Measurements from ENCODE around the gene CBX5. TPM values are rescaled to one million over a fixed set of nuclear protein-coding genes. Genes with fewer than 3 reads are reported as not detected.

The CBX5 gene
- total RNA-seq, 4 donors from 2014 or later, result 56.2 to 97.4 (median 87.1) TPM

DNA sequence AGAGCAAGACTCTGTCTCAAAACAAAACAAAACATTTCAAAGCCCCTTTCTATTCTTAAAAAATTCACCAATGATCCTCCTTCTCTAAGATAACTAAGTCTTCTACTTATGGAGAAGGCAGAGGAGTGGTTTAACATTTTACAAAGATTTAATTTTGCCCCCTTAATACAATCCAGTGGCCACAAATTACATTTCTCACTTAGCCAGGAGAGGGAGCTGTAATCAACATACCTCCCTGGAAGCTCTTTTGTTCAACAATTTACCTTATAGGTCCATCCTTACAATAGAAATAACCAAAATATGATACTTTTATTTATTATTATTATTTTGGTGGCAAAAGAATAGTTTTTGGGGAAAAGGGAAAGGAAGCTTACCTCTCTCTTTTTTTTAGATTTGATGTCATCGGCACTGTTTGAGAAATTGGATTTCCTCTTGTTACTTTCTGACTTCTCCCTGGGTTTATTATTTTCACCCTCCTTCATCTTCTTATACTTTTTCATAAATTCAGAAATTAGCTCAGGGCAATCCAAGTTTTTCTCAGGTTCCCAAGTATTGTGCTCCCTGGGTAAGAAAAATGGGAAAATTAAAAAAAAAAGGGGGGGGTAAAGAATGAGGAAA lies 28.1 kb downstream of the CBX5 start:
- no peak for DNase-seq
- H3K36me3 ChIP-seq, result no peaks in the 10 kb centered on the region
- peaks cover 2 to 4% of the 10 kb centered on the region in 2 donors for H3K4me1 ChIP-seq
- H3K27me3 ChIP-seq, result no peaks in the 10 kb centered on the region
- 95% methylated on average over 1 of the region's 1 CpG for WGBS, 2 donors
- TF ChIP-seq CTCF (IDR thresholded peaks at IDR 0.05) (peak; percentile 27 to 80 (median 53)), POLR2A (IDR thresholded peaks at IDR 0.05) (no peak)
- no peak overlapping the region for H3K4me3 ChIP-seq (replicated peaks in 1 of 3)
- H3K27ac ChIP-seq, result no peak overlapping the region
- H3K9me3 ChIP-seq, result no peaks in the 10 kb centered on the region
- intact Hi-C loops (cut with DNase I), result loop anchor here (10.0 kb wide), 1 partner anchor 113 kb away; the partner anchor contains the start of gene GPR84

DNA sequence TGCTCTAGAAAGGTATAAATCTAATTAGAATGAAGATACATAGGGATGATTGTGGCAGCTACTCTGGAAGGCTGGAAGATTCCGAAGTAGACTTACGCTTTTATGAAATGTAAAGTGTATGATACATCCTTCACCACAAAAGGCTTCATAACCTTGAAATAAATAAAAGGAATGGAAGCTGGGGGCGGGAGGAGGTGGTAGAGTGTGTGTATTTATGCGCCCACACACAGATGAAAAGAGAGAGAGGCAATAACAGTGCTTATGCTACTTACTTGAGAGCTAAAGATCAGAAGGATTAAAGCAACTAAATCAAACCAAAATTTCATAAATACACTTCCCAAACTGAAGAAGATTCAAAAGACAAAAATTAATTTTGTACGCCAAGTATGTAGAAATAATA lies 30.4 kb downstream of the CBX5 start:
- Histone ChIP-seq H3K27me3 (no peaks in the 10 kb centered on the region), H3K4me1 (no peaks in the 10 kb centered on the region), H3K9me3 (no peaks in the 10 kb centered on the region), H3K4me3 (replicated peaks in 1 of 3) (no peak overlapping the region), H3K36me3 (peaks cover 15 to 18% of the 10 kb centered on the region in 2 donors), H3K27ac (no peak overlapping the region)
- WGBS, 2 donors, result 97% methylated on average over 5 of the region's 5 CpGs
- DNase-seq, result no peak
- intact Hi-C loops (cut with DNase I), result no loop called here
- no peak for TF ChIP-seq CTCF (IDR thresholded peaks at IDR 0.05)
- TF ChIP-seq POLR2A (IDR thresholded peaks at IDR 0.05), result no peak

GRCh38 chr12:54246011-54246641 lies 33.8 kb downstream of the CBX5 start:
- peaks cover 22 to 41% of the 10 kb centered on the region in 2 donors for H3K36me3 ChIP-seq

DNA sequence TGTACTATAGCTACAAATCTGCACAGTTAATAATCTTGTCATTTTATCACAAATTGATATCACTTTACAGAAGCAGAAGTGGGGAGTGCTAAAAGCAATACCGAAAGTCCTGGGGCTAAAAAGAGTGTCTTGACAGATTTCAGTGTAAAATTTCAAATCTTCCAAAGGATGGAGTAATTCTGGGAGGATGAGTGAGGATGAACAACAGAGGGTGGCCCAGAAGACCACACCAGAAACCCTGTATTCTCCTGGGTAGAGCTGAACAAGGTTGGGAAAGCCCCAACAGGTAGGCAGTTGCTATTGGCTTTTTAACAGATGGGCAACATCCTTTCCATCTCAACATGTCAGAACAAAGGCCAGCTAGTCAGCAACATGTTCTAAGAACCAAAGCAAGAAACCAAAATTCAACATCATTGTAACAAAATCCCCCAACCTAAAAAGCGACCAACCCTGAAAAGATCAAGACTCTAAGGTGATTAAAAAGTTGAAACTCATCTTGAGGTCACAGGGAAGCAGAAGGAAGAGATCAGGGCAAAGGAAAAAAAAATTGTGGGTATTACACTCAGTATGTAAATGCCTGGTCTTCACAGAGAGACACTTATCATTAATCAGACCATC lies 38.8 kb downstream of the CBX5 start:
- TF ChIP-seq POLR2A (IDR thresholded peaks at IDR 0.05) (no peak), CTCF (IDR thresholded peaks at IDR 0.05) (no peak)
- no peak for DNase-seq
- Histone ChIP-seq H3K9me3 (no peaks in the 10 kb centered on the region), H3K27me3 (no peaks in the 10 kb centered on the region), H3K4me3 (replicated peaks in 1 of 3) (no peak overlapping the region), H3K4me1 (no peaks in the 10 kb centered on the region), H3K36me3 (peaks cover 24 to 40% of the 10 kb centered on the region in 2 donors), H3K27ac (no peak overlapping the region)
- 92 to 97% methylated on average over 2 of the region's 2 CpGs for WGBS, 2 donors
- intact Hi-C loops (cut with DNase I), result no loop called here

More at GRCh38 chr12:54246011-54246641, 33.8 kb downstream of the CBX5 start:
- no peak for DNase-seq
- TF ChIP-seq POLR2A (IDR thresholded peaks at IDR 0.05) (no peak), CTCF (IDR thresholded peaks at IDR 0.05) (no peak)
- Histone ChIP-seq H3K27me3 (no peaks in the 10 kb centered on the region), H3K4me1 (no peaks in the 10 kb centered on the region), H3K27ac (no peak overlapping the region), H3K9me3 (no peaks in the 10 kb centered on the region), H3K4me3 (replicated peaks in 1 of 3) (no peak overlapping the region)
- 93 to 96% methylated on average over 6 of the region's 6 CpGs for WGBS, 2 donors
- intact Hi-C loops (cut with DNase I), result no loop called here

- no peak overlapping the region for H3K27ac ChIP-seq
- intact Hi-C loops (cut with DNase I), result no loop called here
- peaks cover 14 to 31% of the 10 kb centered on the region in 2 donors for H3K36me3 ChIP-seq
- WGBS, 2 donors, result 80 to 83% methylated on average over 2 of the region's 2 CpGs
- H3K27me3 ChIP-seq, result no peaks in the 10 kb centered on the region
- no peaks in the 10 kb centered on the region for H3K9me3 ChIP-seq
- no peak for TF ChIP-seq CTCF (IDR thresholded peaks at IDR 0.05)
- TF ChIP-seq POLR2A (IDR thresholded peaks at IDR 0.05), result no peak
- no peak for DNase-seq
- H3K4me3 ChIP-seq (replicated peaks in 1 of 3), result no peak overlapping the region
- H3K4me1 ChIP-seq, result no peaks in the 10 kb centered on the region
Measured at GRCh38 chr12:54240129-54240528, 39.8 kb downstream of the CBX5 start.
